NCI-H510A treated with DMSO at 0.1 percent for 48 hours (cell line): ENCODE measurements around the gene CD37.
"Not testable (repeated sequence)": the region's sequence is repeated elsewhere in the genome, so short reads cannot be mapped to it uniquely, and the experiment has no call there.

Experiments
- DNase-seq: peaks from one replicate; lab custom pipeline; 2025; lab: John Stamatoyannopoulos, UW

Gene CD37

DNA sequence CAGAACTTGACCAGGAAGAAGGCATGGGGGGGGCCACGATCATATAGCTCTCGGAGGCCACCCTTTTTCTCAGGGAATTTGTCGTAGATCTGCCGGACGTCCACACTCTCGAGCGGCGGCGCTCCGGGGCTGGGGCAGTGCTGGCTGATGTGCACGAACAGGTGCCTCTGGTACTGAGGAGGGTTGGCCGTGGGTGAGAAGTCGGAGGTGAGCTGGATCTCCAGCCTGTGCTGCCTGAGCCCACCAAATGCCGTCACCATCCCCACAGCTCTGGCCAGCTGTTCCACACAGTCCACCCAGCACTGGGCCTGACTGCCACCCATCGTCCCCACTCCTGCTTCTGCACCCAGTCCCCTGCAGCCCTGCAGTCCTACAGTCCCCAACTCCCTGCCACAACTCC lies 12.0 kb downstream of the CD37 start:
- DNase-seq, result no peak

DNA sequence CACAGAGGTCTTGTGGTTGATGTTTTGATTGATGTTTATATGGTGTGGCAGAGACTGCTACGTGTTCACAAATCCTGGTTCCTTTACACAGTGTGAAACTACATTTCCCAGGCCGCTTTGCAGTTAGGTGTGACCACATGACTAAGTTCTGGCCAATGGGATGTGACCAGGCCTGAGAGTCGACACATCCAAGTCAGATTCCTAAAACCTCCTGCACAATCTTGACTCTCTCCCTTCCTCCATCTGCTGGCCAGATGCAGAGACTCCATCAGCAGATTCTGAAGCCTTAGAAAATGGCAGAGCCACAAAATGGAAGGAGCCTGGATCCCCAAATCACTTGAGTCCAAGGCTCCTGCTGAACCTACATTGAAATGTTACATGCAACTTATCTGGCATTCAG lies 12.6 kb downstream of the CD37 start:
- DNase-seq, result no peak

DNA sequence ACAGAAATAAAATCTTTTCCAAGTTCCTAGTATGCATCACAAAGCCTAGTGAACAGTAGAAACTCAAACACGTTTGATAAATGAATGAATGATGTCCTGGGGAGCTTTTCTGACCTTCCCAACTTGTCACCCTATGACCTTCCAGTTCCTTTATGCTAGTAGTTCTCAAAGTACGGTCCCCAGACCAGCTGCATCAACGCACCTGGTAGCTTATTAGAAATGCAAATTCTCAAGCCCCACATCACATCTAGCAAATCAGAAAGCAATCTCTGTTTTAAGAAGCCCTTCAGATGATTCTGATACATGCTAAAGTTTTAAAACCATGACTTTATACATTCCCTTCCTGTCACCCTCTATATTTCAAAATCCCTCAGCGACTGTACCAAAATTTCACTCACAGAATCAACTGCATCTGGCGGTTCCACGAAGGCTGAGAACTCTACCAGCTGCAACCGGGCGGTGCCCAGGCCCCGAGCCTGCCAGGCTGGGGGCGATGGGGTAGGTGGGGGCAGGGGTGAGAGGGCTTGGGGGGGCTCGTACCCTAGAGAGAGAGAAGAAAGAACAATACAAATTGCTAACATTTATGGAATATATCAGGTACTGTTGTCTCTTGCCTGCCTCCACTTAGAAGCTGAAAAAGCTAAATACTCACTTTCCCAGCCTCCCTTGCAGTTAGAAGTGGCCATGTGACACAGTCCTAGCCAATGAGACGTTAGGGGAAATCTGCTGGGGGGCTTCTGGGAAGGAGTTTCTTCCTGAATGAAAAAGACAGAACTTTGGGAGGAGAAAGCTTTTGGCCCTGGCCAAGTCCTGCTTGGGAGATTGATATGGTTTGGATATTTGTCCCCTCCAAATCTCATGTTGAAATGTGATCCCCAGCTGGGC lies 13.3 kb downstream of the CD37 start:
- DNase-seq, result no peak

DNA sequence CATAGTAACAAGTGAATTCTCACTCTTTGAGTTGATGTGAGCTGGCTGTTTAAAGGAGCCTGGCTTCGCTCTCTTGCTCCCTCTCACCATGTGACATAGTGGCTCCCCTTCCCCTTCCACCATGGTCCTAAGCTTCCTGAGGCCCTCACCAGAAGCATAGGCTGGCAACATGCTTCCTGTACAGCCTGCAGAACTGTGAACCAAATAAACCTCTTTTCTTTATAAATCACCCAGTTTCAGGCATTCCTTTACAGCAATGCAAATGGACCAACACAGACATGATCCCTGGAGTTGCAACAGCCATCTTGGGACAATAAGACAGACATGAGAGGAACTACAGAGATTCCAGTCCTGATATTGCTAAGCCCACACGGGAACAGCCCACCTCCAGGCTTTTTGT lies 14.4 kb downstream of the CD37 start:
- DNase-seq, result no peak

DNA sequence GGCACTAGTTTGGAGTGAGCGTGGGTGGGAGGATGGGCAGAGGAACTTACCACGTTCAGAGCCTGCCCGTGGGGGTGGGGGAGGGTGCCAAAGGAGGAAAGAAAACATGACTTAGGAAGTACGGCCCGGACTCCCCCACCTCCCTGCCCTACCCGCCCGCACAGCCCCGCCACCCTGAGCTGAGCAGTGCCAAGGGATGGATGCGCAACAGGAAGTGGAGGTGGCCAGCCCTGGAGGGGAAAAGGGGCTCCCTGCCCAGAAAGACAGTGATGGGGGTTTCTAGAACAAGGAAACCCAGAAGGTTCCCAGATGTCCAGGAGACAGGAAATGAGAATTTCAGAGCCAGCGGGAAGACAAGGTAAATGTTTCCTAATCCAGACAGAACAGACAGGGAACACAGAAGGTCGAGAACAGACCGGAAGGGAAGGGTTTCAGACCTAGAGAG lies 20.7 kb downstream of the CD37 start:
- DNase-seq, result no peak

DNA sequence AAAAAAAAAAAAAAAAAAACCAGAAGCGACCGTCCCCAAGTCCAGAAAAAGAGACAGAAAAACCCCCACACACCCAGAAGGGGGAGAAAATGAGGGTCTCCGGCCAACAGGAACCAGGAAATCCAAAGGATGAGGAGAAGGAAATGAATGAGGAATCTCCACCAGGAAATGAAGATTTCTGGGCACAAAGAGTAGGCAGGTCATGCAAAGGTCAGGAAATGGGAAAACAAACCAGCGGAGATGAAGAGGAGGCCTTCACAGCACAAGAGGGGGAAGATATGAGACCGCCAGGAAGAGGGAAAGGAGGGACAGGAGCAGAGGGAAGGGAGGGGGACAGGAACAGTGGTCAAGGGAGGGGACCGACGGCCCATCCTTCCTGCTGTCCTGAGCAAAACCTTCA lies 21.2 kb downstream of the CD37 start:
- DNase-seq, result no peak

DNA sequence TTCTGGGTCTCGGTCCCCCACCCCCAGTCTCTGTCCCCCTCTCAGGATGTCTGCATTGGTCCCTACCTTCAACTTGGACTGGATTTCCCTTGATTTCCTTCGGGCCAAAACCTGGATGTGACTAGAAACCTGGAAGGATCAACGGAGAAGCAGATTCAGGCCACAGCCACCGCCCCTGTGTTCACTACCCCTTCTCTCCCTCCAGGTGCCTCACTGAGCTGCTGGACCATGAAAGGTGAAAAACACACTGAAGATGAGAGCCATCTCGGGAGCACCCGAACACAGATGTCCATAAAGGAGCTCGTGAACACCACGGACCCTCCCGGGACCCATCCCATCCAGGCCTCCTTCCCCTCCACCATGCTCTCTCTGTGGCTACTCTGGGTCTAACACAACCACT lies 22.0 kb downstream of the CD37 start:
- no peak for DNase-seq

DNA sequence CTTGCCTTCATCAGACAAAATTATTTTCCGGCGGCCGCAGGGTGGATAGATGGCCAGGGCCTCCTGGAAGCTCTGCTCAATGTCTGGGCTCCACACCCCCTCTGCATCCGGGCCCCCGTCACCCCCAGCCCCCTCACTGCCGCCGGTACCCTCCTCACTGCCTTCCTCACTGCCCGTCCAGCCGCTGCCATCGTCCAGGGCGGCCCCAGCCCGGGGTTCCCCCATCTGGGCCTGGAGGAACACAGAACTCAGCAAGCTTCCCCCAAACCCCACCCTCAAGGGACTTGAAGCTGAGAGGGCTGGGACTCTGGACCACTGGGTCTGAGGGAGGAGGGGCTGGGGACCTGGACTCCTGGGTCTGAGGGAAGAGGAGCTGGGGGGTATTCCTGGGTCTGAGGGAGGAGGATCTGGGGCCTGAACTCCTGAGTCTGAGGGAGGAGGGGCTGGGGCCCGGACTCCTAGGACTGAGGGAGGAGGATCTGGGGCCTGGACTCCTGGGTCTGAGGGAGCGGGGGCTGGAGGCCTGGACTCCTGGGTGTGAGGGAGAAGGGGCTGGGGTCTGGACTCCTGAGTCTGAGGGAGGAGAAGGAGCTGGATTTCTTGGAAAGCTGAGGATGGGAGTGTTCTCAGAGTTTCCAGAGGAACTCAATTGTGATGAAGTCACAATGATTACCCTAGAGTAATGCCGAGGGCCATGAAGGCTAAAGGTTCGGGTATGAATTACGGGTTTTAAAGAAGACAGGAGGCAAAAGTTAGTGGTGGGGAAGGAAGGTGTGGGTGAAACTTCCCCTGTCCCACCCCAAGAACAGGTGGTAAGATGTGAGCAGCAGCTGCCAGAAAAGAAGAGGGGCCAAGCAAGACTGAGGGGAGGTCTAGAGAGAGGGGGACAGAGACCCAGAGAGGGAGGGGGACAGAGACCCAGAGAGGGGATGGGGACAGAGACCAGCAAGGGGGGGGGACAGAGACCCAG lies 24.9 kb downstream of the CD37 start:
- no peak for DNase-seq

DNA sequence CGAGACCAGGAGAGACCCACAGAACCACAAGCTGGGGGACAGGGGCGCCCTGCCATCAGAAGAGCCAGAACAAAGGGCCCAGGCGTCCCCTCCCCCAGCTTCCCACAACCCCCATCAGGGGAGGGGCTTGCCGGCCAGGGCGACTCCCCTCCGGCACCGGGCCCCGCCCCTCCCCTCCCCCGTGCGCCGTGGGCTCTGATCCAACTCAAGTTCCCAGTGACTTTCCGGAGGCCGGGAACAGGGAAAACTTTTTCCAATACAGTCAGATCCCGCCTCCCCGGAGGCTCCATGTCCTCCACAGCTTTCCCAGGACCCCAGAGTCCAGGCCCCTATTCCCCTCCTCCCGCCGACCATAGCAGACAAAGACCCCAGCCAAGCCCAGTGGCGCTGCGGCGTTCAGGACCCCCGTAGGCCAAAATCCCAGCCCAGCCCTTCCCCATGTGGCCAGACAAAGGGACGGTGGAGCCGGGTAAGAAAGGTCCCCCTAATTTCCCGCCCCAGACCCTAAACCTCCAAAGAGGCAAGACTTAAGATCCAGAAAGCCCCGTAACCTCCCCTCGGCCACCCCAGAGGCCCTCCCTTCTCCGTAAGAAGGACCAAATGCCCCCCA lies 26.3 kb downstream of the CD37 start:
- no peak for DNase-seq

DNA sequence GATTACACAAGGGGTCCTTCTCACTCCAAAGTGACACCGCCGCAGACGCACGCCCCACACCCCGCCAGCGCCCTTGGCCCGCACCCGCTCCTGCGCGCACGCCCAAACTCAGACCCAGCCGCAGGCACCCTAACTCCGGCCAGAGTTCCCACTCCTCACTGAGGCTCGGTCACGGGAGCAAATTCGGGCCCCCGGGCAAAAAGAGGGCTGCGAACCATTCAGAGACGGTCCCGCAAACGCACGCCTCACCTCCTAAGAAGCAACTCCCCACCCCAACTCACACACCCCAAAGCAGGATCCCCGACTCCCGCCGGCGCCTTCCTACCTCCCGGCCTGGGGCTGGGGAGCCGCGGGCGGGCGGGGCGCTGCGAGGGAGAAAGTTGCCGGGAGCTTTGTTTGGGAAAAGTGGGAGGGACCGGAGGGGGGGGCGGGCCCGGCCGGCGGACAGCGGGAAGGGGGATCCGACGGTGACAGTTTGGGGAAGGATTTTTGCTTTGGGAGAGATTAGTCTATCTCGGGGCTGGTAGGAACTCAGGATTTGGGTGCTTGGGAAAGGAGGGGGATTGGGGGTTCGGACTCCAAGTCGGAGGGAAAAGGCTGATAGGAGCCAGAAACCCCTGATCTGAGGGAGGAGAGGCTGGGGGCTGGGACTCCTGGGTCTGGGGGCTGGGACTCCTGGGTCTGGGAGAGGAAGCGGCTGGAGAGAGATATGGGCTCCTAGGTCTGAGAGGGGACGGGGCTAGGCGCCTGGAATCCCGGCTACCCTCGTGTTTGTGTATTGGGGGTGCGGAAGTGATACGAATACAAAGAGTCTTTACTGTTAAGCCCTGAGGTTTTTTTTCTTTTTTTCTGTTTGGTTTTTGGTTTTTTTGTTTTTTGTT lies 27.1 kb downstream of the CD37 start, which contains the start of gene TEAD2:
Gene TEAD2, minus strand, starts transcription at position 369 of the 881 bp plus-strand sequence. CDS start 2,341 bp downstream, outside the sequence.
- DNase-seq, result no peak

DNA sequence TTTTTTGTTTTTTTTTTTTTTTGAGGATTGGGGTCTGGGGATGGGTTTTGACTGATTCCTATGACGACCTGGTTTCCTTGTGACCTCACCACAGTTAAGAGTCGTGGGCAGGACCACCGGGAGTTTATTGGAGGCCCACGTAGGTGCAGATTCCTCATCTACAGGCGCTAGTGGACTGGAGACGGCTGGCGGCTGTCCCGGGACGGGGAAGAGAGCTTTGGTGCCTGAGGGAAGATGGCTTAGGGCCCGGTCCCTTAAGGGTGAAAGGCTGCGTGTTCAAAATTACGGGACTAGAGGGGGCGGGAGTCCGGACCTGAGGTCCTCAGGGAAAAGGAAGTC lies 27.7 kb downstream of the CD37 start:
- DNase-seq, result no peak

DNA sequence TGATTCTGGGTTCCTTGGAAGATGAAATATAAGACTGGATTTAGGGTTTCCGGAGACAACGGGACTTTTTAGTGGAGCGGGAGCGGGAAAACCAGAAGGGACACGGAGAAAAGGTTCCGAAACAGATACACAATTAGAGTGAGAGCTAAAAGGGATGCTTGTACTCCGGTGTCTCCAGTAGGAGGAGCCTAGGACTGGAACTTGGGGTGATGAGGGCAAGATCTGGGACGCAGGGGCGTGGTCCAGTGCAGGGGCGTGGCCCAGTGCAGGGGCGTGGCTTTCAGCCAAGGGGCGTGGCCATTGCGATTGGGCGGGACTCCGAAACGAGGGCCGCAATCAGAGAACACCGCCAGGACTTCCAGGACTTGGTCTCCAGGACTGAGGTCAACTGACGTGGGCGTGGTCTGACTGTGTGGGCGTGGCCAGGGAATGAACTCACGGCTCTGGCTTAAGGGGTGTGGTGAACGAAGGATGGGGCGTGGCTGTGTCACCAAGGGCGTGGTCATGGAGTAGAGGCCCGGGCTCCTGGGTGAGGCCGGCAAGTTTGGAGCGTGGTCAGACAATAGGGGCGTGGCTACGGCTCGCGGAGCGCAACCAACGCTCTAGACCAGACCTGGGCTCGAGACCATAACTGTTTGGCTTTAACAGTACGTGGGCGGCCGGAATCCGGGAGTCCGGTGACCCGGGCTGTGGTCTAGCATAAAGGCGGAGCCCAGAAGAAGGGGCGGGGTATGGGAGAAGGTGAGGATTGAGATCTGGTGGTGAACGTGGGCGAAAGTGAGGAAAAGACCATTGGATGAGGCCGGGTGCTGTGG lies 28.3 kb downstream of the CD37 start, which contains the start of gene DKKL1:
Gene DKKL1, plus strand, starts transcription at position 610 of the 815 bp plus-strand sequence. Its CDS starts 122 bp downstream, at position 732.
- no peak for DNase-seq

DNA sequence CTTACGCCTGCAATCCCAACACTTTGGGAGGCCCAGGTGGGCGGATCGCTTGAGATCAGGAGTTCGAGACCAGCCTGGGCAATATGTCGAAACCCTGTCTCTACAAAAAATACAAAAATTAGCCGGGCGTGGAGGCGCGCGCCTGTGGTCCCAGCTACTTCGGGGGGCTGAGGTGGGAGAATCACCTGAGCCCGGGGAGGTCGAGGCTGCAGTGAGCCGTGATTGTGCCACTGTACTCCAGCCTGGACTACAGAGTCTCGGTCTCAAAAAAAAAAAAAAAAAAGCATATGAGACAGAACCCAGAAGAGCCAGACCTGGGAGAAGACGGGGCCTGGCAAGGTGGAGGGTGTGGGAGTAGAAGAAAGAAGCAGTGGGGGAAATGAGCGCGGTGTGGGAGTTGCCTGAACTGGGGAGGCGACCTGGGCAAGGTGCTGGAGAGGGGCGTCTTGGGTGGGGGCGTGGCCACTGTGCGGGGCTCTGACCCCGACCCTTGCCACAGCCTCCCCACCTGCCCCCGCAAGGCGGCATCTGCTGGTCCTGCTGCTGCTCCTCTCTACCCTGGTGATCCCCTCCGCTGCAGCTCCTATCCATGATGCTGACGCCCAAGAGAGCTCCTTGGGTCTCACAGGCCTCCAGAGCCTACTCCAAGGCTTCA lies 29.0 kb downstream of the CD37 start:
- no peak for DNase-seq

DNA sequence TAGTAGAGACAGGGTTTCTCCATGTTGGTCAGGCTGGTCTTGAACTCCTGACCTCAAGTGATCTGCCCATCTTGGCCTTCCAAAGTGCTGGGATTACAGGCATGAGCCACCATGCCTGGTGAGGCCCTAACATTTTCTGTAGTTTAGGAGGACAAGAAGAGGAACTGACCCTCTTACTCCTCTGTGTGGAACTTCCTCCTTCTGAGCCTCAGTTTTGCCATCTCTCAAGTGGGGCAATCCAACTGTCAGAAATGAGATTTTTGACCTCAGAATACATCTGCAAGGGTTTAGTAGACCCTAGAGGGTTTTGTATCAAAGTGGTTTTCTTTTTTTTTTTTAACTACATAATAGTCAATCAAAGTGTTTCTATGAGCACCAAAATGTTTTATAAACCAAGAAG lies 30.9 kb downstream of the CD37 start:
- DNase-seq, result no peak

DNA sequence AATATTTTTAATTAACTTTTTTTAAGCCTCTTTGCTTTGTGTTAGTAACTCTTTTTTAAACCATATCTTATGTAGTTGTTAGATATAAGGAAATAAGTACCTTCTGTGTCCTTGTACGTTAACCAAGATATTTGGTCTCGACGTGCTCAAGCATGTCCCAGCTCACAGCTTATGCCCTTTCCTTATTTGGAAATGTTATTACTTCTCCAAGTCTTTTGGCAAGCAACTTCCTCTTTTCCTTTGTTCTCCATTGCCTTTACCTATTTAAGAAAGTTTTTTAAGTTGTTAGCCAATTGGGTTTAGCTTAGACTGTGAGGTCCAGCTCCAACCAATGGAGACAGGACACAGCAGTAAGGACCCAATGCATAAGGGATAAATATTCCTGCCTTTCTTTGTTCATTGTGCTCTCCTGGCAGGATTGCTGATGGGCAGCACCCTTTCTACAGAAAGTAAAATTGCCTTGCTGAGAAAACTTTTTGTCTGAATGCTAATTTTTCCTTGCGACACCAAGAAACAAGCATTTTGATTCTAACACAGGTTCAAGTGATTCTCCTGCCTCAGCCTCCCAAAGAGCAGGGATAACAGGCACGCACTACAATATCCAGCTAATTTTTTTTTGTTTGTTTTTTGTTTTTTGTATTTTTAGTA lies 33.6 kb downstream of the CD37 start:
- no peak for DNase-seq

DNA sequence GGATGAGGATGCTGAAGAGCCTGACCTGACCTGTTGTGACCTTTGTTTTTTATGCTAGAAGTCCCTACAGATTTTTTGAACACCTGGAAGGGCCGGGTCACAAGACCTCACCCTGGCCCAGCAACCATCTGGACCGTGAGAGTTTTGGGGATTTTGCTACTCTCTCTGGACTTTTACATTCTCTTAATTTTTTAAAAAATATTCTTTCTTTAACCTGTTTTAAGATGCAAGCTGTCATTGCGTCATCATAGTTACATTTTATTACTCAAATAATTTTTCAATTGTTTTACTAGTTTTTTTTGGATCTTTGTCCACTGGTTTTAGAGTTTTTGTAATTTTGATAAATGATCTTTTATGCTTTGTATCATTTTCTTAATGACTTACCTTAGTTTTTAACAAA lies 36.0 kb downstream of the CD37 start:
- no peak for DNase-seq

DNA sequence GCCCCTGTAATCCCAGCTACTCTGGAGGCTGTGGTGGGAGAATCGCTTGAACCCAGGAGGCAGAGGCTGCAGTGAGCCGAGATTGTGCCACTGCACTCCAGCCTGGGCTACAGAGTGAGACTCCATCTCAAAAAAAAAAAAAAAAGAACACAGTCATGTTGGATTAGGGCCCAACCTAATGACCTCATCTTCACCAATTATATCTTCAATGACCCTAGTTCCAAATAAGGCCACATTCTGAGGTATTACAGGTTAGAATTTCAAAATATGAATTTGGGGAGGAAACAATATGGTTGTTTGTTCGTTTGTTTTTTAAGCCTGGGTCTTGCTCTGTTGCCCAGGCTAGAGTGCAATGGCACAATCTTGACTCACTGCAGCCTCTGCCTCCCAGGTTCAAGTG lies 38.0 kb downstream of the CD37 start:
- DNase-seq, result not testable (repeated sequence)

DNA sequence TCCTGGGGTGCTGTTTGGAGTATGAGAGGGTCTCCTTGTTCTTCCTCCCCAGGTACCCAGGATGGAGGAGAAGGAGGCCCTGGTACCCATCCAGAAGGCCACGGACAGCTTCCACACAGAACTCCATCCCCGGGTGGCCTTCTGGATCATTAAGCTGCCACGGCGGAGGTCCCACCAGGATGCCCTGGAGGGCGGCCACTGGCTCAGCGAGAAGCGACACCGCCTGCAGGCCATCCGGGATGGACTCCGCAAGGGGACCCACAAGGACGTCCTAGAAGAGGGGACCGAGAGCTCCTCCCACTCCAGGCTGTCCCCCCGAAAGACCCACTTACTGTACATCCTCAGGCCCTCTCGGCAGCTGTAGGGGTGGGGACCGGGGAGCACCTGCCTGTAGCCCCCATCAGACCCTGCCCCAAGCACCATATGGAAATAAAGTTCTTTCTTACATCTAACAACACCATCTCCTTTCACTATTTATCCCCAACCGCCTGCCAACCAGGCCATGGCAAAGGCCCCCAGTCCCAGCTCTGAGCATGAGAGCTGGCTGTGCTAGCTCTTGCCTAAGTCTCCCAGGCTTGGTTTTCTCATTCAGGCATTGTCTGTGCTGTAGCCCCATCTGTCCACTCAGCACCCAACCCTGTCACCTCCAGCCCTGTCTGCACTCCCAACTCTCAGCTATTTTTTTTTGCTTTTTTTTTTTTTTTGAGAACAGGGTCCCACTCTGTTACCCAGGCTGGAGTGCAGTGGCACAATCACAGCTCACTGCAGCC lies 39.6 kb downstream of the CD37 start:
- no peak for DNase-seq

DNA sequence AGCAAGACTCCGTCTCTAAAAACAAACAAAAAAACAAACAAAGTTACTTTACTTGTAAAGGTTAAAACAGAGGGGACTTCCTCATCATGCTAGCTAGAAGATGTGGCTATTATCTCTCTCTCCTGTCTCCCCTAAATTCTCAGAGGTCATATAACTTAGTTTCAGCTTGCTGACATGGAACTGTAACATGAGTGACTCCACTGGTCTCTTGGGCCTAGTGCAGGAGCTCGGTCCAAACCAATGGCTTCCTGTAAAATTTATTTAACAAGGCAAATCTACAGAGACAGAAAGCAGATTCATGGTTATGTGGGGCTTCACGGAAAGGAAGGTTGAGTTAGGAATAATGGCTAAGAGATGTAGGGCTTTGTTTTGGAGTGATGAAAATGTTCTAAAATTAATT lies 43.3 kb downstream of the CD37 start:
- no peak for DNase-seq
